Keratinocyte (primary cell): ENCODE data around the gene HTR5A.

Experiments used
- CTCF ChIP-seq, 3 experiments: IDR thresholded peaks in 1 of 3; conservative IDR thresholded peaks in 1 of 3; optimal IDR thresholded peaks in 1 of 3; 2 replicates in 2 of 3; 3 replicates in 1 of 3; pipeline versions ENCODE3 to v1.5.1; 2011; ENCODE audit warnings: low read length in 3 of 3, mild to moderate bottlenecking in 3 of 3, moderate library complexity in 2 of 3, control low read depth in 1 of 3, inconsistent platforms in 1 of 3; ENCODE audit not compliant: insufficient read depth in 2 of 3; ENCODE audit errors: extremely low read depth in 1 of 3
- EZH2 ChIP-seq: IDR thresholded peaks from one replicate; pipeline ENCODE4 v1.6.1; 2012; ENCODE audit warnings: inconsistent platforms, mild to moderate bottlenecking, low read length, moderate library complexity

DNA sequence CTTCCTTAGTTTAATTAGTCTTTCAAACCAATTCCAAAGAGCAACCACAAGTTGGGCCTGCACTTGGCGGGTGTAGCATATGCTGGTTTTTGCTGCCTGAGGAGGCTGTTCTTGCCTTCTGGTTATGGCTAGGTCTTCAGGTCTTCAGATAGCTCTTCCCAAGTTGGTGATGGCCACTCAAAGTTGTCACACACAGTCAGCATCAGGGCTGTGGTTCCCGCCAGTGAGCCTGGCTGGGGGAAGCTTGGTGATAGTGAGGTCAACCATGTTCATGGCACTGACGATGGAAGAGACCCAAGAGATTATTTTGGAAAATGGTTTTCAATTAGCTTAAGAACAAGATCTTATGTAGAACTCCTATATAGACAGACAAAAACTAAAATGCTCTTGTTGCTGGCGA, 18.8 kb upstream of the HTR5A start:
- TF ChIP-seq CTCF (optimal IDR thresholded peaks at IDR 0.05 in 1 of 3, IDR thresholded peaks at IDR 0.05 in 1 of 3, conservative IDR thresholded peaks at IDR 0.05 in 1 of 3; ENCODE audit: extremely low read depth in 1 of 3, insufficient read depth in 2 of 3, low read length in 3 of 3) = no peak
- no peak for TF ChIP-seq EZH2
